ENCODE data around the gene LCLAT1. TPM values are rescaled to one million over a fixed set of nuclear protein-coding genes. Genes with fewer than 3 reads are reported as not detected.

Gene LCLAT1
- total RNA-seq, 1 donor from 2014 or later: 17.8 TPM

- DNase-seq (ENCODE audit: low spot score): no peak
- Mint-ChIP-seq H3K4me3 (ENCODE audit: unreplicated experiment) (no peak overlapping the region), H3K36me3 (ENCODE audit: low read depth) (peaks cover 10% of the 10 kb centered on the region), H3K4me1 (ENCODE audit: low read depth) (no peaks in the 10 kb centered on the region), H3K27me3 (ENCODE audit: low read depth) (no peaks in the 10 kb centered on the region), H3K9me3 (ENCODE audit: low read depth) (peaks cover 36% of the 10 kb centered on the region), H3K27ac (ENCODE audit: unreplicated experiment) (peak overlapping the region; percentile 57)
- TF ChIP-seq CTCF (IDR thresholded peaks at IDR 0.05): no peak
Measured at GRCh38 chr2:30666266-30666874, 219.3 kb downstream of the LCLAT1 start.

GRCh38 chr2:30670453-30670852 lies 223.4 kb downstream of the LCLAT1 start:
- TF ChIP-seq CTCF (IDR thresholded peaks at IDR 0.05): no peak
- DNase-seq (ENCODE audit: low spot score): no peak
- no peak overlapping the region for H3K27ac Mint-ChIP-seq (ENCODE audit: unreplicated experiment)
- H3K27me3 Mint-ChIP-seq (ENCODE audit: low read depth): no peaks in the 10 kb centered on the region
- H3K4me3 Mint-ChIP-seq (ENCODE audit: unreplicated experiment): no peak overlapping the region
- H3K9me3 Mint-ChIP-seq (ENCODE audit: low read depth): peaks cover 42% of the 10 kb centered on the region
- no peaks in the 10 kb centered on the region for H3K4me1 Mint-ChIP-seq (ENCODE audit: low read depth)
- peaks cover 10% of the 10 kb centered on the region for H3K36me3 Mint-ChIP-seq (ENCODE audit: low read depth)

GRCh38 chr2:30673127-30673526 lies 226.1 kb downstream of the LCLAT1 start:
- H3K9me3 Mint-ChIP-seq (ENCODE audit: low read depth): peaks cover 28% of the 10 kb centered on the region
- no peak overlapping the region for H3K4me3 Mint-ChIP-seq (ENCODE audit: unreplicated experiment)
- H3K36me3 Mint-ChIP-seq (ENCODE audit: low read depth): peaks cover 9% of the 10 kb centered on the region
- DNase-seq (ENCODE audit: low spot score): no peak
- H3K4me1 Mint-ChIP-seq (ENCODE audit: low read depth): no peaks in the 10 kb centered on the region
- no peak for TF ChIP-seq CTCF (IDR thresholded peaks at IDR 0.05)
- no peaks in the 10 kb centered on the region for H3K27me3 Mint-ChIP-seq (ENCODE audit: low read depth)
- H3K27ac Mint-ChIP-seq (ENCODE audit: unreplicated experiment): no peak overlapping the region

- no peak for DNase-seq (ENCODE audit: low spot score)
- H3K27ac Mint-ChIP-seq (ENCODE audit: unreplicated experiment): no peak overlapping the region
- no peaks in the 10 kb centered on the region for H3K27me3 Mint-ChIP-seq (ENCODE audit: low read depth)
Measured at GRCh38 chr2:30675758-30676157, 228.7 kb downstream of the LCLAT1 start.

GRCh38 chr2:30677231-30677630 lies 230.2 kb downstream of the LCLAT1 start:
- Mint-ChIP-seq H3K4me3 (ENCODE audit: unreplicated experiment) (no peak overlapping the region), H3K4me1 (ENCODE audit: low read depth) (no peaks in the 10 kb centered on the region), H3K36me3 (ENCODE audit: low read depth) (peaks cover 1% of the 10 kb centered on the region), H3K27me3 (ENCODE audit: low read depth) (no peaks in the 10 kb centered on the region), H3K27ac (ENCODE audit: unreplicated experiment) (no peak overlapping the region), H3K9me3 (ENCODE audit: low read depth) (peaks cover 5% of the 10 kb centered on the region)
- TF ChIP-seq CTCF (IDR thresholded peaks at IDR 0.05): no peak
- no peak for DNase-seq (ENCODE audit: low spot score)

More at GRCh38 chr2:30675758-30676157, 228.7 kb downstream of the LCLAT1 start:
- peaks cover 9% of the 10 kb centered on the region for H3K9me3 Mint-ChIP-seq (ENCODE audit: low read depth)
- TF ChIP-seq CTCF (IDR thresholded peaks at IDR 0.05): no peak
- no peaks in the 10 kb centered on the region for H3K4me1 Mint-ChIP-seq (ENCODE audit: low read depth)
- H3K36me3 Mint-ChIP-seq (ENCODE audit: low read depth): peaks cover 1% of the 10 kb centered on the region
- no peak overlapping the region for H3K4me3 Mint-ChIP-seq (ENCODE audit: unreplicated experiment)
